ENCODE results near the gene IL17RD. TPM values are rescaled to one million over a fixed set of nuclear protein-coding genes. Genes with fewer than 3 reads are reported as not detected.

IL17RD gene
- total and polyA plus RNA-seq, 7 donors, result 0.19 to 1.8 (median 0.86) TPM

GRCh38 chr3:57098418-57099310 is 66.5 kb downstream of the IL17RD start:
- H3K9me3 ChIP-seq, result no peaks in the 10 kb centered on the region
- H3K27me3 ChIP-seq (ENCODE audit: insufficient read depth in 3 of 3, low read length in 2 of 3), result no peaks in the 10 kb centered on the region
- no peak for TF ChIP-seq CTCF (IDR thresholded peaks at IDR 0.05)
- DNase-seq (no peak), ATAC-seq (no peak)
- H3K4me3 ChIP-seq, result no peak overlapping the region
- H3K27ac ChIP-seq, result no peak overlapping the region
- no peaks in the 10 kb centered on the region for H3K36me3 ChIP-seq (ENCODE audit: insufficient read depth in 1 of 2, low read depth in 1 of 2)
- WGBS, 3 donors, result 72 to 84% (median 79%) methylated on average over 6 of the region's 6 CpGs
- H3K4me1 ChIP-seq, result peaks cover 7% of the 10 kb centered on the region
- intact Hi-C loops (cut with DNase I), result no loop called here

GRCh38 chr3:57097536-57097935 is 67.6 kb downstream of the IL17RD start:
- WGBS, 3 donors, result 92 to 95% (median 94%) methylated on average over 23 of the region's 23 CpGs
- intact Hi-C loops (cut with DNase I), result no loop called here

GRCh38 chr3:57095363-57095762 is 69.8 kb downstream of the IL17RD start:
- H3K36me3 ChIP-seq (ENCODE audit: insufficient read depth in 1 of 2, low read depth in 1 of 2), result no peaks in the 10 kb centered on the region
- no peak for DNase-seq
- TF ChIP-seq CTCF (IDR thresholded peaks at IDR 0.05), result no peak
- no peak for ATAC-seq
- no peak overlapping the region for H3K4me3 ChIP-seq
- H3K4me1 ChIP-seq, result peaks cover 7% of the 10 kb centered on the region
- H3K9me3 ChIP-seq, result no peaks in the 10 kb centered on the region
- intact Hi-C loops (cut with DNase I), result no loop called here
- 79 to 92% (median 87%) methylated on average over 5 of the region's 5 CpGs for WGBS, 3 donors
- H3K27me3 ChIP-seq (ENCODE audit: insufficient read depth in 3 of 3, low read length in 2 of 3), result no peaks in the 10 kb centered on the region
- no peak overlapping the region for H3K27ac ChIP-seq

More at GRCh38 chr3:57097536-57097935, 67.6 kb downstream of the IL17RD start:
- H3K4me1 ChIP-seq, result peaks cover 7% of the 10 kb centered on the region
- H3K27ac ChIP-seq, result no peak overlapping the region
- no peaks in the 10 kb centered on the region for H3K27me3 ChIP-seq (ENCODE audit: insufficient read depth in 3 of 3, low read length in 2 of 3)
- DNase-seq, result no peak
- no peak overlapping the region for H3K4me3 ChIP-seq
- ATAC-seq, result no peak
- no peaks in the 10 kb centered on the region for H3K9me3 ChIP-seq
- H3K36me3 ChIP-seq (ENCODE audit: insufficient read depth in 1 of 2, low read depth in 1 of 2), result no peaks in the 10 kb centered on the region
- no peak for TF ChIP-seq CTCF (IDR thresholded peaks at IDR 0.05)

GRCh38 chr3:57094575-57094974 is 70.6 kb downstream of the IL17RD start:
- WGBS, 3 donors, result 30 to 51% (median 37%) methylated on average over 4 of the region's 4 CpGs
- no peak for TF ChIP-seq CTCF (IDR thresholded peaks at IDR 0.05)
- DNase-seq, result no peak
- no peak overlapping the region for H3K27ac ChIP-seq
- H3K36me3 ChIP-seq (ENCODE audit: insufficient read depth in 1 of 2, low read depth in 1 of 2), result no peaks in the 10 kb centered on the region
- no peaks in the 10 kb centered on the region for H3K9me3 ChIP-seq
- peaks cover 3% of the 10 kb centered on the region for H3K4me1 ChIP-seq
- H3K4me3 ChIP-seq, result no peak overlapping the region
- no peaks in the 10 kb centered on the region for H3K27me3 ChIP-seq (ENCODE audit: insufficient read depth in 3 of 3, low read length in 2 of 3)
- intact Hi-C loops (cut with DNase I), result no loop called here
- peak in 2 of 4 donors; percentile 15 to 17 for ATAC-seq
